RWPE1 (cell line): ENCODE data around the gene CALML5.
A peak's percentile ranks its signal among the peaks of the same experiment; 100 is the strongest.

Experiments used
- CTCF ChIA-PET: fragments of 350-600 bp; sonication (Branson Sonifier 250); formaldehyde crosslinking; extraction: SDS; loops from one replicate; lab custom pipeline; 2021; lab: Yijun Ruan, JAX
- POLR2A ChIA-PET: fragments of 400-600 bp; formaldehyde crosslinking; extraction: SDS; loops from one replicate; lab custom pipeline; 2020; ENCODE audit warnings: antibody characterized with exemption; ENCODE audit not compliant: low non-redundant PET; lab: Yijun Ruan, JAX
- DNase-seq: peaks from one replicate; pipeline ENCODE4 v3.0.0; 2012; ENCODE audit warnings: low spot score
- H3K27ac ChIP-seq: fragments of 450-650 bp; 2 replicates; pipeline ENCODE4 v1.5.1; 2017
- TF ChIP-seq, protein P1 (sequence below): fragments of 450-650 bp; conservative IDR thresholded peaks from 2 replicates; pipeline ENCODE4 v1.5.1; 2017; ENCODE audit warnings: low read depth, mild to moderate bottlenecking

CALML5 gene

DNA sequence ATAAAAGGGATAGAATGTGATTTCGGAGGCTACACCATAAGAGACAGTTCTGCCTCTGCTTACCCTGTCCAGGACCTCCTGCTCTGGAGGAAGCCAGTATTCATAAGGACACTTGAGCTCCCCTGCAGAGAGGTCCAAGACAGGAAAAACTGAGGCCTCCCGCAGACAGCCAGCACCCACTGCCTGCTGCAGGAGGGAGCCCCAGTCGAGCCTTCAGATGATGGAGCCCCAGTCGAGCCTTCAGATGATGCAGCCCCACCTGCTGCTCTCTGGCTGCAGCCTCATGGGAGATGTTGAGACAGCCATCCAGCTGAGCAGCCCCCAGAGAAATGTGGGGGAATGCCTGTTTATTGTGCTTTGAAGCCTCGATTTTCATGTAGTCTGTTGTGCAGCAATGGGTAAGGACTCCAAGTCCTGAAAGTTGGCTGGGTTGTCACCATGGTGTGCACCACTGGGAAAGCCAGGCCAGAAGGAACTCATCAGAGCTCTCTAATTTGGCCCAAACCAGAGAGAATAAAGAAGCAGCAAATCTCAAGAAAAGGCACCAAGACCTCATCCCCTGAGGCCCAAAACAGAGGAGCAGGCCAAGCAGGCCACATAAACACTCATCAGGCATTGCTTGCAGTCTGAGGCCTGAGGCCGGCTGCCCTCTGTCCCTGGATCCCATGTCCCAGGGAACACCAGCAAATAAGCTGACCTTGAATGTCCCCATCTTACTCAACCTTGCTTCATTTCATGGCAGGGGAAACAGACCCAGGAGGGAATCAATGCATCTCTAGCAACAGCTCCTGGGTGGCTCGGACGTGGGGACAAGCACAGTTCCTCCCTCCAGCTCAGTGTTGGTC is 30.9 kb downstream of the CALML5 start:
- TF ChIP-seq, protein P1, sequence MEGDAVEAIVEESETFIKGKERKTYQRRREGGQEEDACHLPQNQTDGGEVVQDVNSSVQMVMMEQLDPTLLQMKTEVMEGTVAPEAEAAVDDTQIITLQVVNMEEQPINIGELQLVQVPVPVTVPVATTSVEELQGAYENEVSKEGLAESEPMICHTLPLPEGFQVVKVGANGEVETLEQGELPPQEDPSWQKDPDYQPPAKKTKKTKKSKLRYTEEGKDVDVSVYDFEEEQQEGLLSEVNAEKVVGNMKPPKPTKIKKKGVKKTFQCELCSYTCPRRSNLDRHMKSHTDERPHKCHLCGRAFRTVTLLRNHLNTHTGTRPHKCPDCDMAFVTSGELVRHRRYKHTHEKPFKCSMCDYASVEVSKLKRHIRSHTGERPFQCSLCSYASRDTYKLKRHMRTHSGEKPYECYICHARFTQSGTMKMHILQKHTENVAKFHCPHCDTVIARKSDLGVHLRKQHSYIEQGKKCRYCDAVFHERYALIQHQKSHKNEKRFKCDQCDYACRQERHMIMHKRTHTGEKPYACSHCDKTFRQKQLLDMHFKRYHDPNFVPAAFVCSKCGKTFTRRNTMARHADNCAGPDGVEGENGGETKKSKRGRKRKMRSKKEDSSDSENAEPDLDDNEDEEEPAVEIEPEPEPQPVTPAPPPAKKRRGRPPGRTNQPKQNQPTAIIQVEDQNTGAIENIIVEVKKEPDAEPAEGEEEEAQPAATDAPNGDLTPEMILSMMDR, result no peak
- peak overlapping the region; percentile 95 for H3K27ac ChIP-seq
- no peak for DNase-seq
- ChIA-PET CTCF (no interaction called here), POLR2A (no interaction called here)

DNA sequence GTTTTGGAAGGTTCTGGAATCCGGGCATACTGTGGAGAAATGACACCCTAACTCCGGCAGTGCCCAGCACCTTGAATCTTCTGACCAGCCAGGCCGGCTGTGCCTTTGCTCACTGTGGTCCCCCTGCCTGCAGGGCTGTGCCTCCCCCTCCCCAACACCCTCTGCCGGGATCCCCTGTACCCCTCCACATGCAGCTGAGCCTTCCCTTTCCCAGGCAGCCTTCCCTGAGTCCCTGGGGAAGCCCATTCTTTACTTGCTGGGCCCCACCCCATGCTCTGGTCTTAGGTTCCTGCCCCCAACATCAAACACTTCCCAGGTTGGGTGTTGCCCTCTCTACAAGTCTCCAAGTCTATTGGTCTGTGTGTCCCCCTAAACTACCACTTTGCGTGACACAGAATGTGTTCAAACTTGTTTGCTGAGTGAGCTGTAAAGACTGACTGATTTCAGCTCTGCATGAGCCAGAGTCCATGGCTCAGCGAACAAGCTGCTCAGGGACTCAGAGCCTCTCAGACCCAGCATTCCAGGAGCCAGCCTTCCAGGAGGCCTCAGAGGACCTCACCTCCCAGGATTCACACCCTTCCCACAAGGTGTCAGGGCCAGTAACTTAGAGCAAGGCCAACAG is 31.6 kb downstream of the CALML5 start:
- POLR2A ChIA-PET, result no interaction called here
- CTCF ChIA-PET, result interaction anchor here (0.6 to 0.7 kb wide), 3 partner anchors 77 to 162 kb away, joined by 3 to 4 read pairs (median 3); no protein-coding TSS in a partner anchor
- TF ChIP-seq, protein P1, result no peak
- DNase-seq, result no peak
- peak overlapping the region; percentile 95 for H3K27ac ChIP-seq

DNA sequence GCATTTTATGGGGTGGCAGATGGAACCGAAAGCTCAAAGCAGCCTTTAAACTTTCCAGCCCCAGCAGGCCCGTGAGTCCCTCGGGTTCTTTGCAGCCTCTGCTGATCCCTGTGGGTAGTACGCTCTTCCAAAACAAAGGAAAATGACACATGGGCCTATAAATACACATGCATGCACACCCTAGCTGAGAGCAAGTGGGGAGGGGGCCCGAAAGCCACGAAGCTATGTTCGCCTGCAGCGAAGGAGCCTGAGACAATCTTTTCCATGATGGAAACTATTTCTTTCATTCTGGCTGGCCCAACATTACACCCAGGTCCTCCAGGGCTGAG is 32.2 kb downstream of the CALML5 start:
- TF ChIP-seq, protein P1, result no peak
- ChIA-PET CTCF (interaction anchor here (0.6 to 0.9 kb wide), 5 partner anchors 78 to 617 kb away, joined by 3 to 4 read pairs (median 3); no protein-coding TSS in a partner anchor), POLR2A (no interaction called here)
- DNase-seq, result no peak
- peak overlapping the region; percentile 95 for H3K27ac ChIP-seq

DNA sequence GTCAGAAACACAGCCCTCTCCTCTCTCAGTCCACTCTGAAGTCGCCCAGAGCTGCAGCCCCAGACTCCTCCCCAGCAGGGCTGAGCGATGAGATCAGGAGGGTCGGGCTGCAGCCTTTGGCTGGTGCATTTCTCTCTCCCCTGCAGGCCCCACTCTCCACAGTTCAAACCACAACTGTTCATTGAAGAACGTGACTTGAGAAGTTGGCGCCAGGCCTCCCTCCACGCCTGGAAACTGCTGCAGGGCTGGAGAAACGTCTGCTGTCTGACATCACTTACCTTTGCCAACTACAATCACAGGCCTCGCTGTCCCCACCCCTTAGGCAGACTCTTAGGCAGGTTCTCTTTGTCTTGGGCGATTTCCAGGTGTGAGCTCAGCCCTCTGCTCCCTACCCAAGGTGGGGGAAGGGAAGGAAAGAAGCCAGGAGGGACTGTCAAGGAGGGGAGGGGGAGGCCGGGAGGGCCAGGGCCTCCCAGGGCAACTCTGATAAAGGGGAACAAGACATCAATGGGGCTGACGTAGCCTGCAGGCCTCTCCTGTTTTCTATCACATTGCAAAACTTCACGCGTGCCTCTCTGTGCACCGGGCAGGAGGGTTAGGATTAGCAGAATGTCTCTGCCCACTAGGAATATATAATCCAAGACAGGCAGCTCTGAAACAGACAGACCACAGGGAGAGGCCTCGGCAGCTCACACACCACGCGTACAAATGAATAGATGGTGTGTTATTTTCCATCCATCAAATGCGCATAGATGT is 32.7 kb downstream of the CALML5 start:
- CTCF ChIA-PET, result interaction anchor here (0.6 to 0.9 kb wide), 5 partner anchors 78 to 617 kb away, joined by 3 to 4 read pairs (median 3); no protein-coding TSS in a partner anchor
- POLR2A ChIA-PET, result no interaction called here
- H3K27ac ChIP-seq, result peak overlapping the region; percentile 95
- TF ChIP-seq, protein P1, result no peak
- peak; percentile 68 for DNase-seq

DNA sequence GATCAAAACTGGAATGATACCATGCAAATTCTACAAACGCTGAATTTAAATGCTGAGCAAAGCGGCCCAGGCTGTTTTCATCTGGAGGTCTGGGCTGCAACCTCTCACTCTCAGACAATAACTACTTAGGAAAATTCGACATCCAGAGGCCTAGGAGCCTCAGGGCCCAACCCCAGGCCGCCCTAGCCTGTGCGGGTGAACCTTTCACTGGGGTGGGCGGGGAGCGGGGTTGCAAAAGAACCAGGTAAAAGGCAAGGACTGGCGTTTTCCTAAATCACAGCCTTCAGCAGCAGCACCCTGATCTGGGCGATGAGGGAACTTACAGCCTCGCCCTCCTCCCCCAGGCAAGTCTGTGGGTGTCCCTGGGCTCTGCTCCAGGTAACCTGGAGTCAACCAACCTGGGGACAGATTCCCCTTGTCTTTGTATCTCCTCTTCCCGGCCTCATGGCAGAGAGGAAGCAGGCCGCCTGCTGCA is 33.4 kb downstream of the CALML5 start:
- ChIA-PET CTCF (interaction anchor here (0.6 to 0.9 kb wide), 2 partner anchors 157 to 616 kb away, joined by 3 to 4 read pairs; no protein-coding TSS in a partner anchor), POLR2A (no interaction called here)
- peak overlapping the region; percentile 95 for H3K27ac ChIP-seq
- TF ChIP-seq, protein P1, result no peak
- peak; percentile 30 for DNase-seq

DNA sequence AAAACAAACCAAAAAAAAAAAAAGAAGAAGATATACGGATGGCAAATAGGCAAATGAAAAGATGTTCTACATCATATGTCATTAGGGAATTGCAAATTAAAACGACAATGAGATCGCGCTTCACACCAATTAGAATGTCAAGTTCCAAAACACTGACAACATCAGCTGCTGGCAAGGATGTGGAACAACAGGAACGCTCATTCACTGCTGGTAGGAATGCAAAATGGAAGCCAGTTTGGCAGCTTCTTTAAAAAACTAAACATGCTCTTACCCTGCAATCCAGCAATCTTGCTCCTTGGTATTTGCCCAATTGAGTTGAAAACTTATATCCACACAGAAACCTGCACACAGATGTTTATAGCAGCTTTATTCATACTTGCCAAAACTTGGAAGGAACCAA is 34.8 kb downstream of the CALML5 start:
- TF ChIP-seq, protein P1, result no peak
- ChIA-PET CTCF (interaction anchor here (1.7 kb wide), 1 partner anchor 159 kb away, joined by 8 read pairs; no protein-coding TSS in a partner anchor), POLR2A (no interaction called here)
- no peak overlapping the region for H3K27ac ChIP-seq
- DNase-seq, result no peak
